Thyroid gland (tissue), 4 donors: ENCODE data around the gene EIF4H.

Source experiments
- POLR2A ChIP-seq, 2 donors: fragments of 450-650 bp; IDR thresholded peaks; one replicate each; pipeline ENCODE4 v1.6.1; 2017; ENCODE audit warnings: antibody characterized with exemption in 2 of 2, mild to moderate bottlenecking in 2 of 2, moderate library complexity in 1 of 2
- TF ChIP-seq, protein P1 (sequence below), 6 experiments: fragments of 200-600 bp in 3 of 6; fragments of 450-650 bp in 3 of 6; sonication (generic) in 3 of 6; IDR thresholded peaks; one replicate each; pipeline ENCODE4 v1.5.1; 2016 to 2019; ENCODE audit warnings: antibody characterized with exemption in 6 of 6, mild to moderate bottlenecking in 2 of 6, inconsistent platforms in 1 of 6, moderate library complexity in 1 of 6

DNA sequence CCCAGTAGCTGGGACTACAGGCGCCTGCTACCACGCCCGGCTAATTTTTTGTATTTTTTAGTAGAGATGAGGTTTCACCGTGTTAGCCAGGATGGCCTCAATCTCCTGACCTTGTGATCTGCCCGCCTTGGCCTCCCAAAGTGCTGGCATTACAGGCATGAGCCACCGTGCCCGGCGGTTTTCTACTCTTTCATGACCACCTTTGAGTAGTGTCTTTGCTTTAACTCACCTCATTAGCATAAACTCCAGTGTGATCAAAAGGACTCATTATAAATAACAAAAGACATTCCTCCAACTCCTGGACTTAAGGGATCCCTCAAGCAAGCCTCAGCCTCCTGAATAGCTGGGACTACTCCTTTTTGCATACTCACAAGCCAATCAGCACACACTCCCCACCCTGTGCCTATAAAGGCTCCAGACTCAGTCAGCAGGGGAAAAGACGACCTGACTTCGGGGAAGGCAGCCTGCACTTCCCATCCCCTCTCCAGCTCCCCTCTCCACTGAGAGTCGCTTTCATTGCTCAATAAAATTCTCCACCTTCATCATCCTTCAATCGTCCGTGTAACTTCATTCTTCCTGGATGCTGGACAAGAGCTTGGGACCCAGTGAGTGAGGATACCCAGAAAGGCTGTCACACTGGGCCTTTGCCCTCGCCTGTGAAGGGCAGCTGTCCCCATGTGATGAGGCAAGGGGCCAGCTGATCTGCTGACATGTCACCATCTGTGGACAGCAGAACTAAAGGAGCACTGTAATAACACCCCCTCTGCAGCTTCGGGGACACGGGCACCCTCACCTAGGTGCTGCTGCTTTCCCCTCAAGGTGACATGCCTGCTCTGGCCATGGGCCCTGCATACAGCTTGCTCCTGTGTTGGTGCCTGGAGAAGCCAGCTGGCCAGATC is 35.0 kb upstream of the EIF4H start:
- TF ChIP-seq, protein P1, sequence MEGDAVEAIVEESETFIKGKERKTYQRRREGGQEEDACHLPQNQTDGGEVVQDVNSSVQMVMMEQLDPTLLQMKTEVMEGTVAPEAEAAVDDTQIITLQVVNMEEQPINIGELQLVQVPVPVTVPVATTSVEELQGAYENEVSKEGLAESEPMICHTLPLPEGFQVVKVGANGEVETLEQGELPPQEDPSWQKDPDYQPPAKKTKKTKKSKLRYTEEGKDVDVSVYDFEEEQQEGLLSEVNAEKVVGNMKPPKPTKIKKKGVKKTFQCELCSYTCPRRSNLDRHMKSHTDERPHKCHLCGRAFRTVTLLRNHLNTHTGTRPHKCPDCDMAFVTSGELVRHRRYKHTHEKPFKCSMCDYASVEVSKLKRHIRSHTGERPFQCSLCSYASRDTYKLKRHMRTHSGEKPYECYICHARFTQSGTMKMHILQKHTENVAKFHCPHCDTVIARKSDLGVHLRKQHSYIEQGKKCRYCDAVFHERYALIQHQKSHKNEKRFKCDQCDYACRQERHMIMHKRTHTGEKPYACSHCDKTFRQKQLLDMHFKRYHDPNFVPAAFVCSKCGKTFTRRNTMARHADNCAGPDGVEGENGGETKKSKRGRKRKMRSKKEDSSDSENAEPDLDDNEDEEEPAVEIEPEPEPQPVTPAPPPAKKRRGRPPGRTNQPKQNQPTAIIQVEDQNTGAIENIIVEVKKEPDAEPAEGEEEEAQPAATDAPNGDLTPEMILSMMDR (IDR thresholded peaks at IDR 0.05), result no peak
- no peak for TF ChIP-seq POLR2A (IDR thresholded peaks at IDR 0.05)
